CD4-positive, alpha-beta T cell (primary cell): ENCODE results near the gene HPCAL1. TPM values are rescaled to one million over a fixed set of nuclear protein-coding genes. Genes with fewer than 3 reads are reported as not detected.
A peak's percentile ranks its signal among the peaks of the same experiment; 100 is the strongest.

Experiments used
- ATAC-seq: fragments of 200-7000 bp; cut with Tn5 transposase; one replicate; pipeline ENCODE4 v1.10.0; 2022; ENCODE audit warnings: mild to moderate bottlenecking; ENCODE audit not compliant: poor library complexity
- CTCF ChIA-PET: fragments of 350-600 bp; sonication (Branson Sonifier 250); formaldehyde crosslinking; loops from one replicate; lab custom pipeline; 2021; ENCODE audit warnings: antibody characterized with exemption, inconsistent platforms; lab: Charles Lee
- POLR2A ChIA-PET: fragments of 350-600 bp; sonication (Branson Sonifier 250); formaldehyde crosslinking; loops from one replicate; lab custom pipeline; 2021; ENCODE audit warnings: antibody characterized with exemption, inconsistent platforms; lab: Charles Lee
- DNase-seq, 14 experiments: peaks; one replicate each; pipeline ENCODE4 v3.0.0-alpha.2; 2013 to 2020; ENCODE audit warnings: mixed read lengths in 2 of 14
- H3K27ac ChIP-seq, 2 donors: one replicate each; pipeline versions ENCODE4 v1.5.1 to v1.7.0; 2013; ENCODE audit warnings: low read length in 2 of 2, low read depth in 1 of 2, mild to moderate bottlenecking in 1 of 2
- H3K27me3 ChIP-seq, 2 experiments: 1 replicate in 1 of 2; 2 replicates in 1 of 2; pipeline versions ENCODE4 v1.6.1 to v1.7.0; 2013; ENCODE audit warnings: low read length in 2 of 2, control low read depth in 1 of 2, mild to moderate bottlenecking in 1 of 2, moderate library complexity in 1 of 2; ENCODE audit not compliant: insufficient read depth in 2 of 2, control insufficient read depth in 1 of 2
- H3K36me3 ChIP-seq: one replicate; pipeline ENCODE4 v1.6.1; 2013; ENCODE audit warnings: low read length, control low read depth; ENCODE audit not compliant: insufficient read depth
- H3K4me1 ChIP-seq: one replicate; pipeline ENCODE4 v1.6.1; 2013; ENCODE audit warnings: low read length, control low read depth; ENCODE audit not compliant: insufficient read depth
- H3K4me3 ChIP-seq: one replicate; pipeline ENCODE4 v1.5.1; 2013; ENCODE audit warnings: mild to moderate bottlenecking, low read length, moderate library complexity
- H3K9me3 ChIP-seq, 2 experiments: 1 replicate in 1 of 2; 2 replicates in 1 of 2; pipeline versions ENCODE4 v1.6.1 to v1.7.0; 2013; ENCODE audit warnings: low read length in 2 of 2, mild to moderate bottlenecking in 2 of 2, control low read depth in 1 of 2, moderate library complexity in 1 of 2; ENCODE audit not compliant: control insufficient read depth in 1 of 2, insufficient read depth in 1 of 2
- H3K27ac Mint-ChIP-seq: one replicate; pipeline ENCODE4 v1.8.0; 2020; ENCODE audit warnings: mixed read lengths
- H3K27me3 Mint-ChIP-seq: one replicate; pipeline ENCODE4 v1.8.0; 2021; ENCODE audit warnings: mixed read lengths
- H3K36me3 Mint-ChIP-seq: one replicate; pipeline ENCODE4 v1.8.0; 2021; ENCODE audit warnings: low read depth, mixed read lengths
- H3K4me1 Mint-ChIP-seq: one replicate; pipeline ENCODE4 v1.8.0; 2021; ENCODE audit warnings: low read depth, mixed read lengths
- H3K4me3 Mint-ChIP-seq: one replicate; pipeline ENCODE4 v1.8.0; 2020; ENCODE audit warnings: mild to moderate bottlenecking, mixed read lengths
- H3K9me3 Mint-ChIP-seq: one replicate; pipeline ENCODE4 v1.8.0; 2020; ENCODE audit warnings: mixed read lengths
- intact Hi-C, 2 experiments: fragments of 100-400 bp; cut with DNase I in 1 of 2; cut with micrococcal nuclease in 1 of 2; formaldehyde crosslinking; loops; one replicate each; pipeline versions ENCODE4 v1.15.1 to v1.9.0; 2023 to 2025; cut with DNase I, micrococcal nuclease
- total RNA-seq, 174 experiments: library from RNA in 2 of 174; stranded (reverse) in 2 of 174; gene quantifications; one replicate each; pipeline ENCODE4 v1.2.3 and lab custom pipeline; 2021 to 2026
- TF ChIP-seq, protein P1 (sequence below): fragments of 200-600 bp; IDR thresholded peaks from one replicate; pipeline ENCODE4 v1.8.0; 2022; ENCODE audit warnings: antibody characterized with exemption, mild to moderate bottlenecking

HPCAL1 gene
- total RNA-seq, 2 experiments from 2014 or later, result 24.9 to 27.9 TPM

- Histone ChIP-seq H3K27ac (peak overlapping the region in 1 of 2 donors; percentile 84), H3K36me3 (peaks cover 4% of the 10 kb centered on the region), H3K9me3 (no peaks in the 10 kb centered on the region), H3K4me1 (peaks cover 47% of the 10 kb centered on the region), H3K27me3 (no peaks in the 10 kb centered on the region), H3K4me3 (peak overlapping the region; percentile 63)
- intact Hi-C loops, result loop anchor here (1.0 to 10.0 kb wide), 9 partner anchors 43 to 1027 kb away; partner anchors contain the start of genes CPSF3 (in 1 of the 2), GRHL1 (in 1 of the 2), HPCAL1 (in 1 of the 2) and ITGB1BP1 (in 1 of the 2)
- Mint-ChIP-seq H3K27ac (peak overlapping the region; percentile 87), H3K36me3 (peaks cover 12% of the 10 kb centered on the region), H3K4me1 (peaks cover 47% of the 10 kb centered on the region), H3K27me3 (no peaks in the 10 kb centered on the region), H3K4me3 (peak overlapping the region; percentile 86), H3K9me3 (no peaks in the 10 kb centered on the region)
- ChIA-PET POLR2A (interaction anchor here (0.9 to 3.0 kb wide), 4 partner anchors 15 to 377 kb away, joined by 3 to 74 read pairs (median 6); no protein-coding TSS in a partner anchor), CTCF (interaction anchor here (0.5 to 5.6 kb wide), 3 partner anchors 15 to 377 kb away, joined by 3 to 34 read pairs (median 7); no protein-coding TSS in a partner anchor)
- no peak for ATAC-seq
- no peak for DNase-seq
- TF ChIP-seq, protein P1, sequence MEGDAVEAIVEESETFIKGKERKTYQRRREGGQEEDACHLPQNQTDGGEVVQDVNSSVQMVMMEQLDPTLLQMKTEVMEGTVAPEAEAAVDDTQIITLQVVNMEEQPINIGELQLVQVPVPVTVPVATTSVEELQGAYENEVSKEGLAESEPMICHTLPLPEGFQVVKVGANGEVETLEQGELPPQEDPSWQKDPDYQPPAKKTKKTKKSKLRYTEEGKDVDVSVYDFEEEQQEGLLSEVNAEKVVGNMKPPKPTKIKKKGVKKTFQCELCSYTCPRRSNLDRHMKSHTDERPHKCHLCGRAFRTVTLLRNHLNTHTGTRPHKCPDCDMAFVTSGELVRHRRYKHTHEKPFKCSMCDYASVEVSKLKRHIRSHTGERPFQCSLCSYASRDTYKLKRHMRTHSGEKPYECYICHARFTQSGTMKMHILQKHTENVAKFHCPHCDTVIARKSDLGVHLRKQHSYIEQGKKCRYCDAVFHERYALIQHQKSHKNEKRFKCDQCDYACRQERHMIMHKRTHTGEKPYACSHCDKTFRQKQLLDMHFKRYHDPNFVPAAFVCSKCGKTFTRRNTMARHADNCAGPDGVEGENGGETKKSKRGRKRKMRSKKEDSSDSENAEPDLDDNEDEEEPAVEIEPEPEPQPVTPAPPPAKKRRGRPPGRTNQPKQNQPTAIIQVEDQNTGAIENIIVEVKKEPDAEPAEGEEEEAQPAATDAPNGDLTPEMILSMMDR, result no peak
These were observed 146.8 kb downstream of the HPCAL1 start for GRCh38 chr2:10449486-10449831.

- ChIA-PET CTCF (interaction anchor here (2.0 to 5.6 kb wide), 2 partner anchors 15 to 377 kb away, joined by 7 to 34 read pairs; no protein-coding TSS in a partner anchor), POLR2A (interaction anchor here (0.9 to 2.2 kb wide), 3 partner anchors 15 to 378 kb away, joined by 3 to 8 read pairs (median 3); no protein-coding TSS in a partner anchor)
- Mint-ChIP-seq H3K9me3 (no peaks in the 10 kb centered on the region), H3K27me3 (no peaks in the 10 kb centered on the region), H3K4me3 (peak overlapping the region; percentile 86), H3K36me3 (peaks cover 6% of the 10 kb centered on the region), H3K27ac (peak overlapping the region; percentile 87), H3K4me1 (peaks cover 45% of the 10 kb centered on the region)
- Histone ChIP-seq H3K4me1 (peaks cover 45% of the 10 kb centered on the region), H3K4me3 (no peak overlapping the region), H3K36me3 (no peaks in the 10 kb centered on the region), H3K9me3 (no peaks in the 10 kb centered on the region), H3K27ac (no peak overlapping the region), H3K27me3 (no peaks in the 10 kb centered on the region)
- TF ChIP-seq, protein P1, result no peak
- DNase-seq (no peak), ATAC-seq (no peak)
- intact Hi-C loops, result loop anchor here (1.0 to 10.0 kb wide), 11 partner anchors 43 to 1613 kb away; partner anchors contain the start of genes CPSF3 (in 1 of the 2), GRHL1 (in 1 of the 2), HPCAL1 (in 1 of the 2) and ITGB1BP1 (in 1 of the 2)
These were observed 147.4 kb downstream of the HPCAL1 start for GRCh38 chr2:10449838-10450691.

GRCh38 chr2:10451819-10452218, 149.1 kb downstream of the HPCAL1 start:
- H3K36me3 ChIP-seq, result no peaks in the 10 kb centered on the region
- H3K36me3 Mint-ChIP-seq, result peaks cover 5% of the 10 kb centered on the region
- H3K4me3 ChIP-seq, result no peak overlapping the region
- H3K27ac ChIP-seq, result no peak overlapping the region
- H3K9me3 ChIP-seq, result no peaks in the 10 kb centered on the region
- ChIA-PET POLR2A (interaction anchor here (1.1 kb wide), 1 partner anchor 42 kb away, joined by 4 read pairs; no protein-coding TSS in a partner anchor), CTCF (interaction anchor here (1.3 kb wide), 1 partner anchor 327 kb away, joined by 4 read pairs; no protein-coding TSS in a partner anchor)
- TF ChIP-seq, protein P1, result no peak
- intact Hi-C loops, result loop anchor here in 1 of 2 experiments (5.0 kb wide), 2 partner anchors 355 to 1615 kb away; partner anchors contain the start of gene KIDINS220
- H3K4me1 ChIP-seq, result peaks cover 29% of the 10 kb centered on the region
- H3K27me3 Mint-ChIP-seq, result no peaks in the 10 kb centered on the region
- H3K9me3 Mint-ChIP-seq, result no peaks in the 10 kb centered on the region
- DNase-seq, result no peak
- H3K27ac Mint-ChIP-seq, result no peak overlapping the region
- H3K4me1 Mint-ChIP-seq, result peaks cover 34% of the 10 kb centered on the region
- no peak overlapping the region for H3K4me3 Mint-ChIP-seq
- no peaks in the 10 kb centered on the region for H3K27me3 ChIP-seq
- no peak for ATAC-seq
